Motor neuron (in vitro differentiated cells): ENCODE measurements around the gene PDXP. TPM values are rescaled to one million over a fixed set of nuclear protein-coding genes. Genes with fewer than 3 reads are reported as not detected.

ENCODE experiments used
- ATAC-seq, 8 experiments: fragments of 200-7000 bp; cut with Tn5 transposase; replicated peaks in 6 of 8; 2 replicates each; pipeline ENCODE4 v1.8.0; 2021; ENCODE audit warnings: mild to moderate bottlenecking in 8 of 8, moderate library complexity in 8 of 8
- H3K27ac ChIP-seq, 2 donors: fragments of 250-450 bp; sonication (Bioruptor Pico); 2 replicates each; pipeline ENCODE4 v1.9.0; 2021; ENCODE audit warnings: antibody characterized with exemption in 2 of 2, mild to moderate bottlenecking in 2 of 2, moderate library complexity in 1 of 2
- H3K4me1 ChIP-seq, 2 donors: fragments of 250-450 bp; sonication (Bioruptor Pico); replicated peaks in 1 of 2; 2 replicates each; pipeline ENCODE4 v1.6.1; 2021; ENCODE audit warnings: antibody characterized with exemption in 2 of 2, mild to moderate bottlenecking in 2 of 2, moderate library complexity in 1 of 2
- H3K4me3 ChIP-seq, 5 donors: fragments of 250-450 bp; sonication (Bioruptor Pico); 2 replicates each; pipeline ENCODE4 v1.9.0; 2021; ENCODE audit warnings: antibody characterized with exemption in 5 of 5, mild to moderate bottlenecking in 5 of 5, moderate library complexity in 4 of 5
- WGBS, 10 experiments: fragments of 450-650 bp; shearing (Covaris generic); methylation state at CpG; one replicate each; pipeline ENCODE4 v1.0.0; 2022; 5-methylcytosine and 5-hydroxymethylcytosine counted together
- in situ Hi-C, 9 experiments: fragments of 400-800 bp; cut with MboI; loops; one replicate each; pipeline ENCODE4 v1.15.0; 2021; ENCODE audit warnings: low sequenced_read_pairs in 9 of 9, low pct_unique_long_range_greater_than_20kb in 2 of 9; ENCODE audit not compliant: unreplicated experiment in 9 of 9
- total RNA-seq, 8 experiments: library from RNA; unstranded; fragments of 300-600 nt; gene quantifications; 2 replicates each; pipeline versions ENCODE4 v1.2.3 to v1.2.4, GENCODE V29; 2022

The PDXP gene
- total RNA-seq, 8 experiments from 2014 or later = 11.3 to 62.8 (median 50.0) TPM

DNA sequence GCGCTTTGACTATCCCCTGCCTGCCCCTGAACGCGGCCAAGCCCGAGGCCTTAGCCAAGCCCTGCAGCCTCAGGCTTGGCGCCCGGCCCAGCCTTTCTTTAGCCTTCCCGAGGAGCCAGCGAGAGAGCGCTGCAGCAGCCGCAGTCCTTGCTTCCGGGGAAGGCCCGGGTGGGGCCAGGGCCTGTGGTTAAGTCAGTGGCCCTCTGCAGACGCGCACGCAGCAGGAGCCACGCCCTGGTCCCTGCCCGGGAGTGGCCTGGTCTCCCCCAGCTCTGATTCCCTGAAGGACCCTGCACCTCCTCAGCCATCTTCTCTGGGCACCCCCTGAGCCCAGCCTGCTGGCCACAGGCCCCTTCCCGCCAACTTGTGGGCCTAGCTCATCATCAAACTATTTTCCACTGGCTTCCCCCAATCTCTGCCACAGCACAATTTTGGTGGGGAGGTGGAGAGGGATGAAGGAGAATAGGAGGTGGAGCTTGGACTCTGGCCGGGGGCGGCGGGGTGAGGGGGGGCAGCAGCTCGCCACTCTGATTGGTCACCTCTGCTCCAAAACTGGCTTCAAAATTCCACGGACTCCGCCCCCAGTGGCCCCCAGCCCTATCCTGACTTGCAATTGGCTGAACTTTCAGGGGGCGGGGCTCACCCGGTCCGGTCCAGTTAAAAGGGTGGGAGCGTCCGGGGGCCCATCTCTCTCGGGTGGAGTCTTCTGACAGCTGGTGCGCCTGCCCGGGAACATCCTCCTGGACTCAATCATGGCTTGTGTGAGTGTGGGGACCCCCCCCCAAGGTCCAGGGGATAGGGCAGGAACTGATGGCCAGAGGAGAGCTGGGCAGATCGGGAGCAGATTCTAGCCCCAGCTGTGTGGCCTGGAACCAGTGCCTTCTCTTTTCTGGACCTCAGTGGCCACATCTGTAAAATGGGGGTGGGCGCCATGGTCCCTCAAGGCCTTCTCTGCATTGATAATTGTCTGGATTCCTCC is 16.7 kb downstream of the PDXP start, which contains the start of gene LGALS1:
Gene LGALS1, plus strand, starts transcription at position 686 of the 979 bp plus-strand sequence. Its CDS starts 67 bp downstream, at position 753.
- peak; percentile 34 to 82 (median 46) for ATAC-seq
- peak within 1 kb of the TSS; percentile 63 to 77 for H3K27ac ChIP-seq
- 0 to 52% (median 16%) methylated on average over 2 to 10 of the region's 34 CpGs; no CpG with 5 or more reads in 4 of the 10 experiments for WGBS, 10 experiments

DNA sequence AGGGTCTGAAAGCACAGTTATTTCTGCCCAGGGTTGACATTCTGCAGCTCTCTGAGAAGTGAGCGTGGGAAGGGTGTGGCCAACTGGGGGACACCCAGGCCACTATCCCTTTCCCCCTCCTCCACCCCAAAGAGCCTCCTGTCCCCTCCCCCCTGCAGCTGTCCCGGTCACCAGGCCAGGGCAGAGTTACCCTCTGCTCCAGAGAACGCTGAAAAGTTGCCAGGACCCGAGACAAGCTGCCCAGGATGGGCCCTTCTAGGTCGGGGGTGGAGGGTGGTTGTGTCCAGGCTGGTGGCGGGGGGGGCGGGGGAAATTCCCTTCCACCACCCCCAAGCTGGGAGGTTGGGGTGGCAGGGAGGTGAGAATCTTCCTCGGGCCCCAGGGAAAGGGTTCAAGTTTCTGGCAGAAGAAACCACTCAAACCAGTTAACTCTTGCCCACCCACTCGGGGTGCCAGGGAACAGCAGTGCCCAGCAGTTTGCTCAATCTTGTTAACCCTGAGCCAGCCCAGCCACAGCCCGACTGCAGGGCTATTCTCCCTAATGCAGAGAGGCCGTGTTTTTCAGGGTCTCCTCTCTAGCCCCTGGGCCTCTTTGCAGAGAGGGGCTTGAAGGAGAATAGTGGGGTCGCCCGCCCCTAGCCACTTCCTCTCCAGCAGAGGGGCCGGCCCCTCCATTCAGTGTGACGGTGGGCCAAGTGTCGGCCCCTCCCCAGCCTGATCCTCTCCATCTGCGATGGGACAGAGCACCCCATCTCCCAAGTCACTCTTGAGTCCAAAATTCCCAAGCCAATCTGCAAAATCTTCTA is 17.6 kb downstream of the PDXP start:
- Histone ChIP-seq H3K4me3 (peak overlapping the region; percentile 19 to 49 (median 40)), H3K27ac (peak overlapping the region; percentile 63 to 77), H3K4me1 (peaks cover 16 to 20% of the 10 kb centered on the region in 2 donors)
- in situ Hi-C loops = no loop called here
- ATAC-seq = peak in 2 of 8 experiments; percentile 0 to 3
- 27 to 36% methylated on average over 2 to 3 of the region's 17 CpGs; no CpG with 5 or more reads in 8 of the 10 experiments for WGBS, 10 experiments

More for the DNA sequence above, 16.7 kb downstream of the PDXP start, which contains the start of gene LGALS1:
- in situ Hi-C loops = no loop called here
- peak within 1 kb of the TSS in 4 of 5 donors; percentile 26 to 49 (median 42) for H3K4me3 ChIP-seq
- peaks cover 16 to 20% of the 10 kb centered on the region in 2 donors for H3K4me1 ChIP-seq

DNA sequence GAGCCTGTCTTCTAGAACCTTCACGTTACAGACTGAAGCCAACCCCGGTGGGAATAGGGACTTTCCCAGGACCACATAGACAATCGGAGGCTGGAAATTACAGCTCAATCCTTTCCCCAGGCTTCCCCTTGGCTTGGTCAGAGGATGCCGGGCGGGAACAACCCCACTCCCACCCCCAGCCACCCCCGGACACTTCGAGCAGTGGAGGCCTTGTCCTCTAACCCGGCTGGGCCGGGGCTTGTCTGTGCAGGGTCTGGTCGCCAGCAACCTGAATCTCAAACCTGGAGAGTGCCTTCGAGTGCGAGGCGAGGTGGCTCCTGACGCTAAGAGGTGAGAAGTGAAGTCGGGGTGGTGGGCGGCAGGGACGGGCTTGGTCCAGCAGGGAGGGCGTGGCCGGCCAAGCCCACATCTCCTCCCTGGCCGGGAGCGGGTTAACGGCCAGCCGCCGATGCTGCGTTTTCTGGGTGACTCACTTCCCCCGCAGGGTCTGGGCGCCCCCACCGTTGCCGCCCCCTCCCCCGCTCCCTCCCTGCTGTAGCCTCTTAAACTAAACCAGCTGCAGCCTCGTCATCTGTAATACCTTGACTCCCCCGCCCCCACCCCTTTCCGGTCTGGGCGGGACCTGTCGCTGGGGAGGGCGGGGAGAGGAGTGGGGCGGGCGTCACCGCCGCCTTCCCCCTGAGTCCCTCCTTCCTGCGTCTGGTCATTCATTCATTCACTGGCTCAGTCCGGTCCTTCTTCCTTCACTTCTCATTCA is 18.4 kb downstream of the PDXP start:
- WGBS, 10 experiments = 0% methylated on average over 3 of the region's 42 CpGs; no CpG with 5 or more reads in 9 of the 10 experiments
- Histone ChIP-seq H3K27ac (peak overlapping the region; percentile 63 to 77), H3K4me3 (peak overlapping the region; percentile 19 to 49 (median 40)), H3K4me1 (peaks cover 16 to 20% of the 10 kb centered on the region in 2 donors)
- in situ Hi-C loops = no loop called here
- ATAC-seq = peak; percentile 42 to 85 (median 80)

DNA sequence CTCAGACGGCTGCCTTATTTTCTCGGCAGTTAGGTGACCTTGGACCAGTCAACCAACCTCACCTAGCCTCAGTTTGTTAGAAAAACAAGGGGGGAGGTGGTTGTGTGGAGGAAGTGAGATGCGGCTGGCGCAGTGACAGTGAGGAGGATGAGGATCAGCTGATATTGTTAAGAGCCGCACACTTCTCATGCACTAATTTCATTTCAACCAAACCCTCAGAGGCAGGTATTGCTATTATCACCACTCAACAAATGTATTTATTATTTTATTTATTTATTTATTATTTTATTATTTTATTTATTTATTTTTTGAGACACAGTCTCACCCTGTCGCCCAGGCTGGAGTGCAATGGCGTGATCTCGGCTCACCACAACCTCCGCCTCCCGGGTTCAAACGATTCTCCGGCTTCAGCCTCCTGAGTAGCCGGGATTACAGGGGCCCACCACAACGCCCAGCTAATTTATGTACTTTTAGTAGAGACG is 19.0 kb downstream of the PDXP start:
- in situ Hi-C loops = no loop called here
- ATAC-seq = no peak
- Histone ChIP-seq H3K4me1 (peaks cover 16 to 20% of the 10 kb centered on the region in 2 donors), H3K4me3 (peak overlapping the region in 4 of 5 donors; percentile 26 to 49 (median 42)), H3K27ac (peak overlapping the region in 1 of 2 donors; percentile 63)
- 0 to 100% (median 80%) methylated on average over 1 to 10 of the region's 15 CpGs; no CpG with 5 or more reads in 1 of the 10 experiments for WGBS, 10 experiments

DNA sequence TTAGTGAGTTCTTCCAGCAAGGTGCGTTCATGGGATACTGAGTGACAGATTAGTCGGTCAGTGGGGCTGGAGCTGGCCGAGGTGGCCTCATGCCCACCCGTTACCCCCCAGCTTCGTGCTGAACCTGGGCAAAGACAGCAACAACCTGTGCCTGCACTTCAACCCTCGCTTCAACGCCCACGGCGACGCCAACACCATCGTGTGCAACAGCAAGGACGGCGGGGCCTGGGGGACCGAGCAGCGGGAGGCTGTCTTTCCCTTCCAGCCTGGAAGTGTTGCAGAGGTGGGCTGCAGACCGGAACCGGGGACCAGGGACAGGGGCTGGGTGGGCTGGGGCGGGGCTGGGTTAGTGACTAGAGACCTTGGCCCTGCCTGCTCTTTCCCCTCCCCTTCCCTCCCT is 19.8 kb downstream of the PDXP start:
- no peak overlapping the region for H3K27ac ChIP-seq
- ATAC-seq = no peak
- in situ Hi-C loops = no loop called here

DNA sequence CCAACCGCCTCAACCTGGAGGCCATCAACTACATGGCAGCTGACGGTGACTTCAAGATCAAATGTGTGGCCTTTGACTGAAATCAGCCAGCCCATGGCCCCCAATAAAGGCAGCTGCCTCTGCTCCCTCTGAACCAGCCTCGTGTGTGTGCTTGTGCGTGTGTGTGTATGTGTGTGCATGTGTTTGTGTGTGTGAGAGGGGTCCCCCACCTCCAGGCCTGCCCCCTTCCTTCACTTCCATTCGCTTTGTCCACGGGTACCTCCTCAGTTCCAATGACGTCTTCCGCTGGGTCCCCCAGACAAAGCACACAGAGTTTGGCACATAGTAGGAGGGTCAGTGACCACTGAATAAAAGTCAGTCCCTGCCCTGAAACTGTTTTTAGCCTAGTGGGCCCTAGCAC is 21.1 kb downstream of the PDXP start:
- no peak for ATAC-seq
- no peak overlapping the region for H3K4me3 ChIP-seq
- no peak overlapping the region for H3K27ac ChIP-seq
- 72 to 100% (median 91%) methylated on average over 1 to 6 of the region's 8 CpGs; no CpG with 5 or more reads in 3 of the 10 experiments for WGBS, 10 experiments
- H3K4me1 ChIP-seq = peaks cover 16 to 18% of the 10 kb centered on the region in 2 donors
- in situ Hi-C loops = no loop called here

More for the DNA sequence above, 19.8 kb downstream of the PDXP start:
- peaks cover 16 to 20% of the 10 kb centered on the region in 2 donors for H3K4me1 ChIP-seq
- H3K4me3 ChIP-seq = no peak overlapping the region
- WGBS, 10 experiments = 45 to 58% methylated on average over 2 to 4 of the region's 18 CpGs; no CpG with 5 or more reads in 8 of the 10 experiments

DNA sequence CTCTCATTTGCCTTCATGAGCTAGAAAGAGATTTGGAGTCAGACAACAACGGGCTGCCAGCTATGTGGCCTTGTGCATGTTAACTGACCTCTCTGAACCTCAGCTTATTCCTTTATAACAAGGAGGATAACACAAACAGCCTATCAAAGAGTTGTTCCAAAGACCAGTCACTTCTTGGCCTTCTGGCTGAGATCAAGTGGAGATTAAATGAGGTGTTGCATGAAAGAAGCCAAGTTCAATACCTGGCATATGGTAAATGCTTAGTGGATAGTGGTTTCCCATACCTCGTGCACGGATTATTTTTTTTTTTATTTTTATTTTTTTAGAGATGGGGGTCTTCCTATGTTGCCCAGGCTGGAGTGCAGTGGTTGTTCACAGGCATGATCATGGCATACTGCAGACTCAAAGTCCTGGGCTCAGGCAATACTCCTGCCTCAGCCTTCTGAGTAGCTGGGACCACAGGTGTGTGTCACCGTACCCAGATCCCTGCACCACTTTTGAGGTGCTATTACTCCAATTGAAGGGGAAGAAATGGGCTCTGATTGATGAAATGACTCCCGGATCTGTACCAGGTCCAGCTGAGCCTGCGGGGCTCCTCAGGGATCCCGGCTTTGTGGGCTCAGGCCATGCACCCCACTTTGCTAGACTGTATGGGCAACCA is 21.8 kb downstream of the PDXP start:
- WGBS, 10 experiments = 45 to 89% (median 76%) methylated on average over 2 to 6 of the region's 7 CpGs; no CpG with 5 or more reads in 3 of the 10 experiments

DNA sequence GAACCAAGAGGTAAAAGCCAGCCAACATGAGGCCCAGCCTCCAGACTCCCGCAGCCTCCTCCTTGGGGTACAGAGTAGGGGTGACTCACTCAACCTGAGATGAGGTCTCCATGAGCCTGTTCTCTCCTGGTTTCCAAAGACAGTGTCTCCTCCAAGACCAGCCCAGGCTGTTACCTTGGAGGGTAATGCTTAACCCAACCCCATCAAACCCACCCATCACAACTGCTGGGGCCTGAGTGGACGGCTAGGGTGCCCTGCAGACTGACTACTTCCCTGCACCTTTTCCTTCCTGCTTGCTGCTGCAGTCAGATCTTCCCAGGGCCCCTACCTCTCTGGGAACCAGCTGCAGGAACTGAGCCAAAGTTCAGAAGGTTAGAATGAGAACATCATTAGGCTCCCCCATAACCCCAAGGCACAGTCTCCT is 22.5 kb downstream of the PDXP start:
- Histone ChIP-seq H3K4me3 (no peak overlapping the region), H3K27ac (no peak overlapping the region), H3K4me1 (peaks cover 8 to 10% of the 10 kb centered on the region in 2 donors)
- in situ Hi-C loops = no loop called here
- WGBS, 10 experiments = 83 to 100% methylated on average over 1 of the region's 2 CpGs; no CpG with 5 or more reads in 8 of the 10 experiments
- ATAC-seq = no peak

More for the DNA sequence above, 21.8 kb downstream of the PDXP start:
- ATAC-seq = no peak
- in situ Hi-C loops = no loop called here
- Histone ChIP-seq H3K4me1 (peaks cover 10 to 13% of the 10 kb centered on the region in 2 donors), H3K4me3 (no peak overlapping the region), H3K27ac (no peak overlapping the region)

DNA sequence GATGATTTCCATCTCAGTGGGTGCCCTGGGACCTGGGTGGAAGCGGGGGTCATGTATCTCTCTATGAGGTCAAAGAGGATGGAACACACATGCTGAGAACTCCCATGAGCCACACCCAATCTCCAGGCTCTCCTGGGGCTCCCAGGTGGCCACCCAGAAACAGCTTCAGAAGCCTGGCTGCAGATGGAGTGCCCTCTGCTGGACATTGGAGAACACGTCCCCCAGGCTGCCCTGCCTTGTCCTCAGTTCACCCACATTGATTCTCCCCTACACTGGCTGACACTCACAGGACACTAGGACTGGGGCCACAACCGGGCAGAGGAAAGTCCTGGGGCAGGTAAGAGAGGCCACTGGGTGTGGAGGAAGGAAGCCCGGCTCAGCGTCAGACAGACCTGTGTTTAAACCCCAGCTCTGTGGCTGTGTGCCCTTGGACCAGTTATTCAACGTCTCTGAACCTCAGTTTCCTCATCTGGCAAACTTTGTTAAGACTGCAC is 23.1 kb downstream of the PDXP start:
- H3K27ac ChIP-seq = no peak overlapping the region
- H3K4me3 ChIP-seq = no peak overlapping the region
- in situ Hi-C loops = no loop called here
- H3K4me1 ChIP-seq = peaks cover 5 to 7% of the 10 kb centered on the region in 2 donors
- ATAC-seq = peak in 3 of 8 experiments; percentile 16 to 48 (median 16)
- 13 to 40% (median 20%) methylated on average over 1 to 5 of the region's 6 CpGs; no CpG with 5 or more reads in 5 of the 10 experiments for WGBS, 10 experiments

DNA sequence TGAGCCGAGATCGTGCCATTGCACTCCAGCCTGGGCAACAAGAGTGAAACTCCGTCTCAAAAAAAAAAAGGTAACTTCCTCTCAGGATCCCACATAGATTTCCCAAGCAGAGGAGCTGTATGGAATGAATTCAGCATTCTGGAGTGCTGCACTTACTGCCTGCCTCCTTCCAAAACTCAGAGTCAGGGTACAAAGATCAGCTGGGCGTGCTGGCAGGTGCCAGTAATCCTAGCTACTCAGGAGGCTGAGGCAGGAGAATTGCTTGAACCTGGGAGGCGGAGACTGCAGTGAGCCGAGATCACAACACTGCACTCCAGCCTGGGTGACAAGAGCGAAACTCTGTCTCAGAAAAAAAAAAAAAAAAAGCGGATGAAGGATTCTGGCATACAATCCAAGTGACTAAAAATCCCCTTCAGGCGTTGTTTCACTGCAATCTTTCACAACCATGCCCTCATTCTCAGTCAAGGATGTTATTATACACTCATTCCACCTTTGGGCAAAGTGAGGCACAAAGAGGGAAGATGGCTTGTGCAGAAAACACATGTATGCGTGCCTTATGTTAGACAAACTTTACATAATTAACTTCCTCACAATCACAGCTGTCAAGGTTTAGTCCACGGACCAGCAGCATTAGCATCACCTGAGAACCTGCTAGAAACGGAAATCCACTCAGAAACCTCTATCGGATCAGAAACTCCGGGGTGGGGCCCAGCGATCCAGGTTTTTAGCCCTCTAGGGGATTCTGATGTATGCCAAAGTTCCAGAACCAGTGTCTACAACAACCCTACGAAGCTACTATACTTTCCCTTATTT is 26.5 kb downstream of the PDXP start:
- Histone ChIP-seq H3K27ac (no peak overlapping the region), H3K4me3 (no peak overlapping the region), H3K4me1 (peaks cover 2 to 5% of the 10 kb centered on the region in 2 donors)
- no peak for ATAC-seq
- in situ Hi-C loops = no loop called here
- WGBS, 10 experiments = 28 to 100% (median 85%) methylated on average over 1 to 10 of the region's 16 CpGs
